Uterus (tissue), 2 donors: ENCODE data around the gene FAM180B.

Experiments used
- POLR2A ChIP-seq, 2 donors: fragments of 450-650 bp; IDR thresholded peaks; one replicate each; pipeline ENCODE4 v1.6.1; 2016; ENCODE audit warnings: antibody characterized with exemption in 2 of 2, mild to moderate bottlenecking in 1 of 2, moderate library complexity in 1 of 2
- TF ChIP-seq, protein P1 (sequence below), 4 experiments: fragments of 200-600 bp in 2 of 4; fragments of 450-650 bp in 2 of 4; sonication (generic) in 2 of 4; IDR thresholded peaks; one replicate each; pipeline ENCODE4 v1.5.1; 2016 to 2019; ENCODE audit warnings: antibody characterized with exemption in 4 of 4, mild to moderate bottlenecking in 2 of 4, moderate library complexity in 1 of 4

DNA sequence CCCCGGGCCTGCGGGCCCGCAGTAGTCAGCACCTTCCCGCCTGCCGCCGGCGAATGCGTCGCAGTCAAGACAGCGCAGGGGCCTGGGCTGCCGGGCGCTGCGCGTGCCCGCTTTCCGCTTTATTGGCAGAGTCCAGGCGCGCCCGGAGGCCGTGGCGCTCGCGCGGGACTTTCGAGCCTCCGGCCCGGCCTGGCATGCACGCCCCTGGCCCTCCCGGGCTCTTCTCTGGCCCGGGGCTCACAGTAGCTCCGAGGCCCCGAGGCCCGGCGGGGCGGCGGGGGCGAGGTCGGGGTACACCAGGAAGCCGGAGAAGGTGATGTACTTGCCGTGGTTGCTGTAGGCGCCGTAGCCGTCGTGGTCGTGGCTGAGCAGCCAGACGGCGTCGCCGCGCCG is 3.1 kb downstream of the FAM180B start:
- TF ChIP-seq, protein P1, sequence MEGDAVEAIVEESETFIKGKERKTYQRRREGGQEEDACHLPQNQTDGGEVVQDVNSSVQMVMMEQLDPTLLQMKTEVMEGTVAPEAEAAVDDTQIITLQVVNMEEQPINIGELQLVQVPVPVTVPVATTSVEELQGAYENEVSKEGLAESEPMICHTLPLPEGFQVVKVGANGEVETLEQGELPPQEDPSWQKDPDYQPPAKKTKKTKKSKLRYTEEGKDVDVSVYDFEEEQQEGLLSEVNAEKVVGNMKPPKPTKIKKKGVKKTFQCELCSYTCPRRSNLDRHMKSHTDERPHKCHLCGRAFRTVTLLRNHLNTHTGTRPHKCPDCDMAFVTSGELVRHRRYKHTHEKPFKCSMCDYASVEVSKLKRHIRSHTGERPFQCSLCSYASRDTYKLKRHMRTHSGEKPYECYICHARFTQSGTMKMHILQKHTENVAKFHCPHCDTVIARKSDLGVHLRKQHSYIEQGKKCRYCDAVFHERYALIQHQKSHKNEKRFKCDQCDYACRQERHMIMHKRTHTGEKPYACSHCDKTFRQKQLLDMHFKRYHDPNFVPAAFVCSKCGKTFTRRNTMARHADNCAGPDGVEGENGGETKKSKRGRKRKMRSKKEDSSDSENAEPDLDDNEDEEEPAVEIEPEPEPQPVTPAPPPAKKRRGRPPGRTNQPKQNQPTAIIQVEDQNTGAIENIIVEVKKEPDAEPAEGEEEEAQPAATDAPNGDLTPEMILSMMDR (IDR thresholded peaks at IDR 0.05): no peak
- no peak for TF ChIP-seq POLR2A (IDR thresholded peaks at IDR 0.05)
